SK-N-MC (cell line): ENCODE results near the gene KCNH4.

Experiments used
- EZH2 ChIP-seq: fragments of 200-600 bp; sonication (generic); IDR thresholded peaks from one replicate; pipeline ENCODE4 v1.6.1; 2017; ENCODE audit warnings: antibody characterized with exemption
- FOXP2 ChIP-seq: optimal IDR thresholded peaks from 2 replicates; pipeline ENCODE3; 2011; ENCODE audit warnings: mild to moderate bottlenecking, moderate library complexity; ENCODE audit not compliant: insufficient read depth; ENCODE audit errors: extremely low read length, control extremely low read depth
- POLR2AphosphoS5 ChIP-seq: IDR thresholded peaks from 2 replicates; pipeline ENCODE4 v1.6.1; 2012; ENCODE audit warnings: mild to moderate bottlenecking, low read depth, low read length, borderline replicate concordance

DNA sequence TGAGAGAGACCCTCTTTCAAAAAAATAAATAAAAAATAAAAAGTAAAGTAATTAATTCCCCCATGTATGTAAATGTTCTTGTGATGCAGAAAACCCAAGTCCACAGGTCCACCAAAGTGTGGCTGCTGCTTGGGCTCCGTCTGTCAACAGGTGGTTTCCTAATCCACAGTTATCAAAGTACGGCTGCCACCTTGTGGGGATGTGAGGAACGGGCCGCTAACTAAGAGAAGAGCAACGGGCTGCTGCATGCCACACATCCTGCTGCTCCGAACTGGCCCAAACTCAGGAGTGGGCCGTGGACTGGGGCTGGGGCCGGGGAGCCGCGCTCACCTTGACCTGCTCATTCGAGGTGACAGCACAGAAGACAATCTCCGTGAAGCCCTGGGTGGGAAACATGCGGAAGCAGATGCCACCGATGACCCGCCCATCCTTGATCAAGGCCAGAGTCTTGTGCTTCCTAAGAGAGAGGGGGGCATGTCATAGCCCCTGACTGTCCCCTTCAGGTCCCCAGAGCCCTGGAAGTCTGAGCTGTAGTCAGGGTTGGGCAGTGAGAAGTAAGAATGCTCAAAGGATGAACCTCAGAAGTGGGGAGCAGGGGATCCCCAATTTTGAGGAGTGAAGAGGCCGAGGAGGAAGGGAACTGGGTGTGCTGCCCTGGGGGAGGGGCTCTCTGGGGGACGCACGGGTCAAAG, 64.1 kb downstream of the KCNH4 start:
- TF ChIP-seq EZH2 (no peak), POLR2AphosphoS5 (no peak), FOXP2 (no peak)
